Measurements from ENCODE around the gene STARD5. TPM values are rescaled to one million over a fixed set of nuclear protein-coding genes. Genes with fewer than 3 reads are reported as not detected.

STARD5 gene
- total and polyA plus RNA-seq, 8 donors: 1.1 to 4.0 (median 2.1) TPM

DNA sequence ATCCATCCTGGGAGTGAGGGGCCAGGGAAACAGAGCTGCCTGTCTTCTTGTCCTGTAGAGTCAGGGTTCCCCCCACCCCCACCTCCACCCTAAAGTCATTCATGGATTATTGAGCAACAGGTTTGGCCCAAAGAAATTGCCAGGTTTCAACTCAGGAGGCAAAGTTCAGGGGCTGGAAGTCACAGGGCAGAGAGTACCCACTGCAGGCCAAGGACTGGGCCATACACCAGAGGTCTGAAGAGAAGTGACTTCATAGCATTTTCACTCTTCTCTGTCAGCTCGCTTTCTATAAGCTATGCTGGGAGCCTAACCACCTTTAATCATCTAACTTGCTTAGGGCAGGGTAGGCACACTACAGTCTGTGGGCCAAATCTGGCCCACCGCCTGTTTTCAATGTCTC lies 50.1 kb downstream of the STARD5 start:
- Histone ChIP-seq H3K4me3 (no peak overlapping the region), H3K27ac (no peak overlapping the region)
- WGBS, 2 donors: 83 to 84% methylated on average over 2 of the region's 2 CpGs

DNA sequence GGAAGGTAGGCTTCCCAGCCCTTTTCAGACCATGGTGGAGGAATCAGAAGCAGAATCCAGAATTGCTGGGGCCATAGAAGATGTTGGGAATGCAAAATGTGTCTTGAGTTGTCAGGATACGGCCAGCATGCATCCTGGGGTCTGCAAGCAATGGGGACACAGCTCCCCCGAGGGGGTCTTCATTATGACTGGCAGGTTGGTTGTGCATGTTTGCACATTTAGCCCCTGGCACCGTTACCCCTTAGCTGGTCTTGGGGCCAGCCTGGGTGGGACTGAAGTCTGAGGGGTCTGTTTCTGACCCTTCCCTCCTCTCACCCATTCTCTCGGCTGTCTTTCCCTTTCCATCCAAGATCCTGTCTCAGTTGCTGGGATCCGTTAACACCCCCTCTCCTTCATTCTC lies 50.7 kb downstream of the STARD5 start:
- 77 to 78% methylated on average over 5 of the region's 5 CpGs for WGBS, 2 donors
- H3K27me3 ChIP-seq: no peaks in the 10 kb centered on the region
- H3K36me3 ChIP-seq: no peaks in the 10 kb centered on the region
- no peak for ATAC-seq
- TF ChIP-seq, protein P1, sequence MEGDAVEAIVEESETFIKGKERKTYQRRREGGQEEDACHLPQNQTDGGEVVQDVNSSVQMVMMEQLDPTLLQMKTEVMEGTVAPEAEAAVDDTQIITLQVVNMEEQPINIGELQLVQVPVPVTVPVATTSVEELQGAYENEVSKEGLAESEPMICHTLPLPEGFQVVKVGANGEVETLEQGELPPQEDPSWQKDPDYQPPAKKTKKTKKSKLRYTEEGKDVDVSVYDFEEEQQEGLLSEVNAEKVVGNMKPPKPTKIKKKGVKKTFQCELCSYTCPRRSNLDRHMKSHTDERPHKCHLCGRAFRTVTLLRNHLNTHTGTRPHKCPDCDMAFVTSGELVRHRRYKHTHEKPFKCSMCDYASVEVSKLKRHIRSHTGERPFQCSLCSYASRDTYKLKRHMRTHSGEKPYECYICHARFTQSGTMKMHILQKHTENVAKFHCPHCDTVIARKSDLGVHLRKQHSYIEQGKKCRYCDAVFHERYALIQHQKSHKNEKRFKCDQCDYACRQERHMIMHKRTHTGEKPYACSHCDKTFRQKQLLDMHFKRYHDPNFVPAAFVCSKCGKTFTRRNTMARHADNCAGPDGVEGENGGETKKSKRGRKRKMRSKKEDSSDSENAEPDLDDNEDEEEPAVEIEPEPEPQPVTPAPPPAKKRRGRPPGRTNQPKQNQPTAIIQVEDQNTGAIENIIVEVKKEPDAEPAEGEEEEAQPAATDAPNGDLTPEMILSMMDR (IDR thresholded peaks at IDR 0.05): no peak
- no peak for DNase-seq
- H3K27ac ChIP-seq: no peak overlapping the region
- H3K9me3 ChIP-seq: no peaks in the 10 kb centered on the region
- intact Hi-C loops (cut with DNase I): loop anchor here in 1 of 3 donors (5.0 kb wide), 1 partner anchor 124 kb away; no protein-coding TSS in a partner anchor
- no peak for FAIRE-seq
- H3K4me3 ChIP-seq: no peak overlapping the region
- peaks cover 0 to 8% (median 3%) of the 10 kb centered on the region in 3 donors for H3K4me1 ChIP-seq

More for the DNA sequence above, 50.1 kb downstream of the STARD5 start:
- DNase-seq (no peak), FAIRE-seq (no peak), ATAC-seq (no peak)
- Histone ChIP-seq H3K4me1 (peaks cover 0 to 8% (median 3%) of the 10 kb centered on the region in 3 donors), H3K27me3 (no peaks in the 10 kb centered on the region), H3K36me3 (no peaks in the 10 kb centered on the region), H3K9me3 (no peaks in the 10 kb centered on the region)
- TF ChIP-seq, protein P1 (IDR thresholded peaks at IDR 0.05): no peak
- intact Hi-C loops (cut with DNase I): loop anchor here in 1 of 3 donors (5.0 kb wide), 1 partner anchor 123 kb away; no protein-coding TSS in a partner anchor

DNA sequence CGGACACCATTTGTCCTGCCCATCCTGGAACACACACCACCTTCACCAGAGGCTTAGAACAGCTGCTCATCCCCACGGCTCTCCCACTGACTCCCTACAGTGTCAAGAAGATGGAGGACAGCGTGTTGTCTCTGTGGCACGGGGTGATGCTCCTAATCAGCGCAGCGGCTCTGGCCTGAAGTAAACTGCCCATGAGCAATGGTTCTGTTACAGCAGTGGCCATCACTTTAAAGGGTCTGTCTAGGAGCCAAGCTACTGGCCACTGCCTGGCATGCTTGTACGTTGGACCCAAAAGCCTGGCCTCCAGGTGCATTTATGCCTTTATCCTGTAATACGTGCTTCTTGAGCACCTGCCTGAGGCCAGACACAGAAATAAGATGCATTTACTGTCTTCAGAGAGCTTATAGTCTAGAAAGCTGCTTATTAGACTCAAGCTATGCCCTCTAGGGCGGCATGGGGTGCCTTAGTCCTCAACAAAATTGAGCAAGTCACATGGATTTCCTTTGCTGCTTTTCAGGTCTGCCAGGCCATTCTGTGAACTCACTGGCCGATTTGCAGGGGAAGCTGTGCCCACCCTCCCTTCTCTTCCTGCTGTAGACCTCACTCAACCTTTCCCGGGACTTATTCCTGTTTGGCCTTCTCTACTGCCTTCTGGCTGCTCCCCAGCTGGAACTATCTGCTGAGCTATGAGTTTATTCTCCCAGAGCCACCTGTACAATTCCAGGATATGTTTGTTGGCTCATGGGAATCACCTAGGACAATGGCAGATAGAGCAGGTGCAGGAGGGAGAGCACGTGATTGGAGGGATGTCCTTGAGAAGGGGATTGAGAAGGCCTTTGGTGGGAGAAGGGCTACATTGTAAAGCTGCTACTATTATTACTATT lies 51.9 kb downstream of the STARD5 start:
- Histone ChIP-seq H3K4me1 (peaks cover 0 to 8% (median 3%) of the 10 kb centered on the region in 3 donors), H3K4me3 (no peak overlapping the region), H3K36me3 (no peaks in the 10 kb centered on the region), H3K9me3 (no peaks in the 10 kb centered on the region), H3K27me3 (no peaks in the 10 kb centered on the region), H3K27ac (no peak overlapping the region)
- TF ChIP-seq, protein P1 (IDR thresholded peaks at IDR 0.05): no peak
- ATAC-seq (peak; percentile 12 to 40 (median 26)), DNase-seq (peak in 1 of 6 donors; percentile 29), FAIRE-seq (no peak)
- intact Hi-C loops (cut with DNase I): loop anchor here in 1 of 3 donors (5.0 kb wide), 1 partner anchor 125 kb away; no protein-coding TSS in a partner anchor
- WGBS, 2 donors: 77 to 78% methylated on average over 12 of the region's 12 CpGs

DNA sequence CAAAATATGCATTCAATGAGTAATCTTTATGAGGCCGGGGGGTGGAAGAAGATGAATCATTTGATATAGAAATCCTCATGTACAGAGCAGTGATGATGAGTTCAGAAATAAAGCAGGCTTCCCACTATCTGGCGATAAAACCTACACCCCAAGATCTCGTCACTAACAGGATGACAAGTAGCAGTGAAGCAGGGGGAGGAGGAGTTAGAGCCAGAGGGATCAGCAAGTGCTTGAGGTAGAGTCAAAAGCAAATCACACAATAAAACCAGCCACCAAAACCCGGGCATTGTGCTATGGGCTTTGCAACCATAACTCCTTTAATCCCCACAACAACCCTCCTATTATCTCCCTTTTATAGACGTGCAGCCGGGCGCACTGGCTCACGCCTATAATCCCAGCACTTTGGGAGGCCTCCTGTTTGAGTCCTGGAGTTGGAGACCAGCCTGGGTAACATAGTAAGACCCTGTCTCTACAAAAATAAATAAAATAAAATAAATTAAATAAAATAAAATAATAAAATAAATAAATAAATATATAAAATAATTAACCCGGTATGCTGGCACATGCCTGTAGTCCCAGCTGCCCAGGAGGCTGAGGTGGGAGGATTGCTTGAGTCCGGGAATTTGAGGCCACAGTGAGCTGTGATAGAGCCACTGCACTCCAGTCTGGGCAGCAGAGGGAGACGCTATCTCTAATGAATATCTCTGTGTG lies 53.0 kb downstream of the STARD5 start:
- Histone ChIP-seq H3K27me3 (no peaks in the 10 kb centered on the region), H3K27ac (no peak overlapping the region), H3K4me1 (peaks cover 3 to 10% (median 8%) of the 10 kb centered on the region in 3 donors), H3K4me3 (no peak overlapping the region), H3K9me3 (no peaks in the 10 kb centered on the region), H3K36me3 (no peaks in the 10 kb centered on the region)
- 85 to 88% methylated on average over 11 of the region's 11 CpGs for WGBS, 2 donors
- DNase-seq (no peak), FAIRE-seq (no peak), ATAC-seq (no peak)
- TF ChIP-seq, protein P1 (IDR thresholded peaks at IDR 0.05): no peak
- intact Hi-C loops (cut with DNase I): loop anchor here in 1 of 3 donors (5.0 kb wide), 1 partner anchor 126 kb away; no protein-coding TSS in a partner anchor
